SH-SY5Y (cell line): ENCODE measurements around the gene KRT4.

ENCODE experiments used
- GATA2 ChIP-seq: IDR thresholded peaks from 2 replicates; pipeline ENCODE4 v1.6.1; 2011; ENCODE audit warnings: mild to moderate bottlenecking, low read depth, low read length
- GATA3 ChIP-seq: IDR thresholded peaks from 2 replicates; pipeline ENCODE4 v1.6.1; 2011; ENCODE audit warnings: low read depth, mild to moderate bottlenecking, low read length, moderate library complexity

Gene KRT4

GRCh38 chr12:52763036-52763659 lies 50.8 kb downstream of the KRT4 start:
- no peak for TF ChIP-seq GATA2
- no peak for TF ChIP-seq GATA3

- TF ChIP-seq GATA3 (no peak), GATA2 (no peak)
These were observed 52.1 kb downstream of the KRT4 start for GRCh38 chr12:52761802-52762201.

GRCh38 chr12:52760623-52761022 lies 53.3 kb downstream of the KRT4 start:
- TF ChIP-seq GATA2 (no peak), GATA3 (no peak)

GRCh38 chr12:52759695-52760094 lies 54.2 kb downstream of the KRT4 start:
- TF ChIP-seq GATA3 (no peak), GATA2 (no peak)

- TF ChIP-seq GATA3 (no peak), GATA2 (no peak)
These were observed 54.7 kb downstream of the KRT4 start for GRCh38 chr12:52759218-52759617.

GRCh38 chr12:52757449-52758176 lies 56.3 kb downstream of the KRT4 start:
- TF ChIP-seq GATA3 = no peak
- no peak for TF ChIP-seq GATA2
